ENCODE data around the gene HIF1AN.

DNA sequence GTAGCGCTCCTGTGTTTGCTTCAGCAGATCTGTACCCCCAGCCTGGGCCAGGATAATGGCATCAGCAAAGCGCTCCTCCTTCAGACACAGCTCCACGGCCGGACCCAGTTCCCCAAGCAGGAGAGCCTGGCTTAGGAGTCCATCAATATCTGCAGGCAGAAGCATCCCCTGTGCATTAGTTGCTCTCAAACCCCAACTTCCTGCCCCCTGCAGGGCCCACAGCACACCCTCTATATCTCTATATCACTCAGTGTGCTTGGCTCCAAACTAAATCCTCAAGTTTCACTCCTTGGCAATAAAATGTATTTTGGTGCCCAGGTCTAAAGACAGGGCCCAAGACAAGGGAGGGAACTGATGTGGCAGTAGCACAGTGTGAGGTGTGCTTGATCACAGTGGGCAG lies 37.7 kb upstream of the HIF1AN start:
- TF ChIP-seq, protein P1, sequence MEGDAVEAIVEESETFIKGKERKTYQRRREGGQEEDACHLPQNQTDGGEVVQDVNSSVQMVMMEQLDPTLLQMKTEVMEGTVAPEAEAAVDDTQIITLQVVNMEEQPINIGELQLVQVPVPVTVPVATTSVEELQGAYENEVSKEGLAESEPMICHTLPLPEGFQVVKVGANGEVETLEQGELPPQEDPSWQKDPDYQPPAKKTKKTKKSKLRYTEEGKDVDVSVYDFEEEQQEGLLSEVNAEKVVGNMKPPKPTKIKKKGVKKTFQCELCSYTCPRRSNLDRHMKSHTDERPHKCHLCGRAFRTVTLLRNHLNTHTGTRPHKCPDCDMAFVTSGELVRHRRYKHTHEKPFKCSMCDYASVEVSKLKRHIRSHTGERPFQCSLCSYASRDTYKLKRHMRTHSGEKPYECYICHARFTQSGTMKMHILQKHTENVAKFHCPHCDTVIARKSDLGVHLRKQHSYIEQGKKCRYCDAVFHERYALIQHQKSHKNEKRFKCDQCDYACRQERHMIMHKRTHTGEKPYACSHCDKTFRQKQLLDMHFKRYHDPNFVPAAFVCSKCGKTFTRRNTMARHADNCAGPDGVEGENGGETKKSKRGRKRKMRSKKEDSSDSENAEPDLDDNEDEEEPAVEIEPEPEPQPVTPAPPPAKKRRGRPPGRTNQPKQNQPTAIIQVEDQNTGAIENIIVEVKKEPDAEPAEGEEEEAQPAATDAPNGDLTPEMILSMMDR (IDR thresholded peaks at IDR 0.05): no peak
- TF ChIP-seq POLR2A (IDR thresholded peaks at IDR 0.05): no peak

All from Peyer's patch (tissue), 4 donors.